Suprapubic skin (tissue), 3 donors: Measurements from ENCODE around the gene SRSF3.

Experiments used
- CTCF ChIP-seq, 2 donors: fragments of 200-600 bp in 1 of 2; fragments of 450-650 bp in 1 of 2; sonication (generic) in 1 of 2; IDR thresholded peaks; one replicate each; pipeline ENCODE4 v1.5.1; 2016 to 2019; ENCODE audit warnings: antibody characterized with exemption in 2 of 2, mild to moderate bottlenecking in 1 of 2, moderate library complexity in 1 of 2
- POLR2AphosphoS5 ChIP-seq, 3 donors: sonication (generic); formaldehyde crosslinking; IDR thresholded peaks; one replicate each; pipeline ENCODE4 v1.6.1; 2017; ENCODE audit warnings: antibody characterized with exemption in 3 of 3

- TF ChIP-seq CTCF (IDR thresholded peaks at IDR 0.05) (no peak), POLR2AphosphoS5 (IDR thresholded peaks at IDR 0.05) (no peak)
Measured at GRCh38 chr6:36556281-36556680, 37.9 kb upstream of the SRSF3 start.
